GM19351 (cell line): ENCODE data around the gene CCDC6.
"Not testable (repeated sequence)": the region's sequence is repeated elsewhere in the genome, so short reads cannot be mapped to it uniquely, and the experiment has no call there.

Experiments
- ATAC-seq: cut with Tn5 transposase; IDR thresholded peaks from one replicate; pipeline ENCODE4 v1.9.1; 2021; ENCODE audit warnings: mild to moderate bottlenecking, moderate library complexity; ENCODE audit not compliant: unreplicated experiment

Gene CCDC6

GRCh38 chr10:59771162-59771807, 135.1 kb downstream of the CCDC6 start:
- ATAC-seq = no peak

DNA sequence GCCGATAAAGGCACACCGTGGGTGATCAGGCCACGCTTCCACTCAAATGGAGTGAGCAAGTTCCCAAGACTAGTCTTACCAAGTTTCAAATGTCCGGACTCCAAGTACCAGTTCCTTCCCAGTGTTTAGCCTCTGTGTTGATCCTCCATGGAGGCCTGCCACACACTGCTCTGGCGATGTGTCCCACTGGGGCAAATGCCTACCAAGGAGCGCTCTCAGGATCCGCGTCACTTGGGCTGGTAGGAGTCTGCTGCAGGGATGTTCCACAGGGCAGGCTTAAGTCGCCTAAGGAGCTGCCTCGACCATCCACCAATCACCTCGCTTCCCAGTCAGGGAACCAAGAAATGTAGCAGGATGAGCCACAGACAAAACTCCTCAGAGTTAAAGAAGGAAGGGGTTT, 135.7 kb downstream of the CCDC6 start:
- no peak for ATAC-seq

GRCh38 chr10:59762505-59762904, 143.9 kb downstream of the CCDC6 start:
- no peak for ATAC-seq

DNA sequence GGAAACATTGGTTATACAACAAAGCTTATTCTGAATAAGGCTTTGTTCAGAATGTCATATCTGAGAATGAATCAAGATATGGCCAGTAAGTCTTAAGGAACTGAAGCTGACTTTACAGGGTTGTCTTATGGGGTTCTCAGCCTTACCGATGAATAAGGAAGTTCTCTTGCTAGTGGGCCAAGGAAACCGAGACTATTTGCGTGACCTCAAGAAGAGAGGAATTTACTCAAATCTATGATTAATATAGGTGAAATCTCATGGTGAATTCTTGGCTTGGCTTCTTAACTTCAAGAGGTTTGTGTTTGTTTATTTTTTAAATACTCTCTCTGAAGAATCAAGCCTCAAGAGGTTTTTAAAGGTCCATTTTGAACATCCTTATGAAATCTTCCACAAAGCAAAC, 148.4 kb downstream of the CCDC6 start:
- no peak for ATAC-seq

- ATAC-seq = no peak
Measured at GRCh38 chr10:59754951-59755350, 151.4 kb downstream of the CCDC6 start.

- ATAC-seq = no peak
Measured at GRCh38 chr10:59753267-59753666, 153.1 kb downstream of the CCDC6 start, which contains the start of gene MRLN. MRLN (minus strand) TSS chr10:59753455.

DNA sequence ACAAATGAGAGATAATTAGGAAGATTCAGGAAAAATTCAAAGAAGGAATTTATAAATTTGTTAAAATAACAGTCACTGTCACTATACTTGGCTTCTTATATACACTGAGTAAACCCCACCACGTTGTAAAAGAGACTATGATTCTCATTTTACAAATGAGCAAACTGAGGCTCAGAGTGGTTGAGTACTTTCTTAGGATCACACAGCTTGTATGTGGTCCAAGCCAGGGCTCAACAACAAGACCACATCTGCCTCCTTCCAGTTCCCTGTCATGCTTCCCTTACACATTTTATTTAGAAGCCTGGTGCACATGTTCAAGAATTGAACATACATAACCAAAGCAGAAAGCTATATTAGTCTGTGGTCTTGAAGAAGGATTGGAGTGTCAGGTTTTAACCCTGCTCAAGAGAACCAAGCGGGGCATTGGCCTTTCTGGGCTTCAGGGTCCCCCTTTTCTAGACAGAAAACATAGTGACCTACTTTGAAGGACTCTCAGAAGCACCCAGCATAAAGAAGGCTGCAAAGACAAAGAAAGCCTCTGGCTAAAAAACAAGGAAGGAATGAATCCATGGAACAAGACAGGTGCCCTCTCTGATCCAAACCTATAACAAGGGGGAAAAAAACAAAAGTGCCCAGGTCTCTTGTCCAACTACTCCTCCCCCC, 153.9 kb downstream of the CCDC6 start:
- no peak for ATAC-seq

DNA sequence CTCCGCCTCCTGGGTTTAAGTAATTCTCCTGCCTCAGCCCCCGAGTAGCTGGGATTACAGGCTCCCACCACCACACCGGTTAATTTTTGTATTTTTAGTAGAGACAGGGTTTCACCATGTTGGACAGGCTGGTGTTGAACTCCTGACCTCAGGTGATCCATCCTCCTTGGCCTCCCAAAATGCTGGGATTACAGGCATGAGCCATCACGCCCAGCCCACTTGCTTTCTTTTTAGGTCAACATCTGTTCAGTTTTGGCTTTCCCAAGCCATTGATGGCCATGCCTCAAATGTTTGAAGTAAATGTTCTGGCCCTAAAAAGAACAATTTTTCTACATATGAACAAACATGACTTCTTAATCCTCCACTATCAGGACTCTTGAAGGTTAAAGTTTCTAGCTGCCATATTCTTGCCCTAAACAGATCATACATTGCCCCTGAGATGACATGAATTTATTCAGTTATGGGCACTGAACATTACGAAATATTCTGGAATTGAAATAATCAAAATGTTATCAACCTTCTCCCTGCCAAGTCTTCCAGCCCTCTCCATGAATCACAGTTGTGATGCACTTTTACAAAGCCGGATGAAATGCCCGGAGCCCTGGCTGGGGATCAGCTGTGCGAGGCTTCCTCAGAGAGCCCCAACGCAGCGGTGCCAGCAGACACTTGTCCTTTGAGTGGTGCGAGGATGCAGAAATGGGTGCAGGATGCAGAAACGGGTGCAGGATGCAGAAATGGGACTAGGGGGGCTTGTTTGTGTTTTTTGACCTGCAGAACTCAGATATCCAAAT, 156.0 kb downstream of the CCDC6 start:
- ATAC-seq = no peak

DNA sequence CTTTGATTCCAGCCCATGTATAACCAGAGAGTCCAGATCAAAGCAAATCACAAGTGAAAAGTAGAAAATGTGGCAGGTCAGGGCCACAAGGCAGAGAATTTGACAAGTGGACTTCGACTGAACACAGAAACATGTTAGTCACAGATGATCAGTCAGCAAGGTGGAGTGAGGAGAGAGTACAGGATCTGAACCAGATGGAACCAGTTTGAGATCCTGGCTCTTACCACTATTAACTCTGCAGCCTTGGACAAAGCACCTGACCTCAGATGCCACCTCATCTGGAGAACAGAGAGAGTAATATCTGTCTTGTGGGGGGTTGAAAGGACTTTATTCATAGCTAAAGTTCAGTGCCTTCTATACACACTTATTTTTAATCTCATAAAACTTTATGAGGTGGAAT, 157.5 kb downstream of the CCDC6 start:
- peak; percentile 84 for ATAC-seq

DNA sequence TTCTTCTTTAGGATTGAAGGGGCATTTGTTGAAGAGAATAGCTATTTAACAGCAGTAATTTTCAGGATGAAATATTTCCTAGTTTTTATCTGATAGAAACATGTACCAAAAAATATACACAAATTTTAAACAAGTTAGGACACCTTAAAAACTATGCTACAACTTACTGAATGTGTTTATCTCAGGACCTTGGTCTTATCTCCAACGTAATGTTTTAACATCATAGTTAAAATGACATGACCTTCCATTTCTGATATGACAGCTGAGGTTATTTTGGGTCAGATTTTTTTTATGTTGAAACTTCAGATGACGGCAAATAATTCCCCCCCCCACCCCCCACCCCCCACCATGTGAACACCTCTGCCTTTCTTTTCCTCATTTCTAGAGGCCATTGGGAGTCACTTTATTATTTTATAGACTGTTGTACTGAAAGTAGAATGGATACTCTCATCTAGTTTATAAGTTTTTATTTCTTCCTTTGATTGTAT, 161.1 kb downstream of the CCDC6 start:
- ATAC-seq = no peak

DNA sequence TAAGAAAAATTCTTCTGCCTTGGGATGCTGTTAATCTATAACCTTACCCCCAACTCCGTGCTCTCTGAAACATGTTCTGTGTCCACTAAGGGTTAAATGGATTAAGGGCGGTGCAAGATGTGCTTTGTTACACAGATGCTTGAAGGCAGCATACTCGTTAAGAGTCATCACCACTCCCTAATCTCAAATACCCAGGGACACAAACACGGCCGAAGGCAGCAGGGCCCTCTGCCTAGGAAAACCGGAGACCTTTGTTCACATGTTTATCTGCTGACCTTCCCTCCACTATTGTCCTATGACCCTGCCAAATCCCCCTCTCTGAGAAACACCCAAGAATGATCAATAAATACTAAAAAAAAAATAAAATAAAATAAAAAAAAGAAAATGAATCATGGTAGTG, 161.6 kb downstream of the CCDC6 start:
- ATAC-seq = not testable (repeated sequence)

GRCh38 chr10:59744156-59744555, 162.2 kb downstream of the CCDC6 start:
- ATAC-seq = not testable (repeated sequence)

GRCh38 chr10:59741583-59741982, 164.8 kb downstream of the CCDC6 start:
- no peak for ATAC-seq

DNA sequence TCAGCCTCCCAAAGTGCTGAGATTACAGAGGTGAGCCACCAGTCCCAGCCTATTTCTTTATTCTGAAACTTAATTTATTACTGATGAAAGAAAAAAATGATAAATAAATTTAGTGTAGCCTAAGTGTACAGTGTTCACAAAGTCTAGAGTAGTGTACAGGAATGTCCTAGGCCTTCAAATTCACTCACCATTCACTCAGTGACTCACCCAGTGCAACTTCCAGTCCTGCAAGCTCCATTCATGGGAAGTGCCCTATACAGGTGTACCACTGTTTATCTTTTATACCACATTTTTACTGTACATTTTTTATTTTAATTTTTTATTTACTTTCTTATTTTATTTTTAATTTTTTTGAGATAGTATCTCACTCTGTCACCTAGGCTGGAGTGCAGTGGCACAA, 165.3 kb downstream of the CCDC6 start:
- no peak for ATAC-seq
